Measurements from ENCODE around the gene BTBD2.

- TF ChIP-seq JUND (IDR thresholded peaks at IDR 0.05) (no peak), CTCF (IDR thresholded peaks at IDR 0.05; ENCODE audit: low read depth, low read length, missing input control) (no peak), HNF4A (conservative IDR thresholded peaks at IDR 0.05) (no peak), RAD21 (IDR thresholded peaks at IDR 0.05) (no peak), NR2F2 (IDR thresholded peaks at IDR 0.05) (no peak), SP1 (IDR thresholded peaks at IDR 0.05) (no peak)
Measured at GRCh38 chr19:2054763-2055162, 39.2 kb upstream of the BTBD2 start.

Data from liver (tissue), 3 donors.